Right kidney (tissue), 1 donor: ENCODE results near the gene ZC3H6.
"Not testable (repeated sequence)": the region's sequence is repeated elsewhere in the genome, so short reads cannot be mapped to it uniquely, and the experiment has no call there.

Experiments
- DNase-seq: peaks from one replicate; pipeline ENCODE4 v3.0.0-alpha.2; 2016

Gene ZC3H6

DNA sequence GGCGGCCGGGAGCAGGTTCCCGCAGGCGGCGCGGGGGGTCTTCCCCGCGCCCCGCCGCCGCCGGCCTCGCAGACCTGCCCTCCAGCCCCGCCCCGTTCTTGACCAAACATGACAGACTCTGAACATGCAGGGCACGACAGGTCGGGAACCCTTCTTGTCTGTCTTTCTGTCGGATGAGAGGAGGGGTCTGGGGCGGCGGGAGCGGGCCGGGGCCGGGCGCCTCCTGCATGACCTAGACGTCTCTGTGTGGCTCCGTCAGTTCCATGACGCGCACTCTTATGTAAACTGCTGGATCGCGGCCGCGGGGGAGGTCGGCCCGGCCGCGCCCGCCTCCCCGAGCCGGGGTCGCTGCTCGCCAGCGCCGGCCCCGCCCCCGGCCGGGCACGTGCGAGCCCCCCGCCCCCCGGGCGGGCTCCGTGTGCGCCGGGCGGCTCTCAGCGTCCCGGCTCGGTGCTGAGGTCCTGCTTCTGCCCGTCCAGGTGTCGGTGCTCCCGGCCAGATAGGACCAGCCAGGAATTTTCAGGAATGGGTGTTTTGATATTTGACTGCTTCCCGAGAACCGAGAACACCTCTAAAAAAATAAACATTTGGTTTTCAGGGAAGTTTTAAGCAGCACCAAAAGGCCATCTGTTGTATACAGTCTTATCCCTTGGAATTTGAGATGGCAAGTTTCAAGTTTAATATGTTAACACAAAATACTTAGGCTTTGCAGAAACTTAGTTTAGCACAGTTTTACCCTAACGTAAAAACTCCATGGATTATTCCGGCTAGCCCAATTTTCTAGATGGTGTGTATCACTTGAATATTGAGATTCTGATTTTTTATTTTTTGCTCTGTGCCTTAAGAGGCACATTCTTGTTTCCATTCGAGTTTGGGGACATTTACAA lies 733 bp downstream of the ZC3H6 start:
- DNase-seq: peak; percentile 93

DNA sequence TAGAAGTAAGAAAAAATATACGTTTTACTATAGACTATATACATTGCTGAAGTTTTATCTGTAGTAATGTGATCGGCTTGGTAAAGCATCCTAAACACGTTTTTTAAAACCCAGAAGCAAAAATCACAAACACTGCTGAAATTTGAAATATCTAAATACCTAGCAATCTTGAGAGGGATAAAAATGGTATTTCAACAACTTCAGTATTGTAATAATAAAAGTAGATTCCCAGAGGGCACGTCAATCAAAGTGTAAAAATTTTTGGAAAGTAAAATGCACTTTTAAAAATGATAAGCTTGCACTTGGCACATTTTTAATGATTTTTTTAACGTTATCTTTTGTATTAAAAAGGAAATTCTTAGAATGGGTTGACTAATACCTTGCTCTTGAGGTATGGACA lies 1.6 kb downstream of the ZC3H6 start:
- DNase-seq: no peak

DNA sequence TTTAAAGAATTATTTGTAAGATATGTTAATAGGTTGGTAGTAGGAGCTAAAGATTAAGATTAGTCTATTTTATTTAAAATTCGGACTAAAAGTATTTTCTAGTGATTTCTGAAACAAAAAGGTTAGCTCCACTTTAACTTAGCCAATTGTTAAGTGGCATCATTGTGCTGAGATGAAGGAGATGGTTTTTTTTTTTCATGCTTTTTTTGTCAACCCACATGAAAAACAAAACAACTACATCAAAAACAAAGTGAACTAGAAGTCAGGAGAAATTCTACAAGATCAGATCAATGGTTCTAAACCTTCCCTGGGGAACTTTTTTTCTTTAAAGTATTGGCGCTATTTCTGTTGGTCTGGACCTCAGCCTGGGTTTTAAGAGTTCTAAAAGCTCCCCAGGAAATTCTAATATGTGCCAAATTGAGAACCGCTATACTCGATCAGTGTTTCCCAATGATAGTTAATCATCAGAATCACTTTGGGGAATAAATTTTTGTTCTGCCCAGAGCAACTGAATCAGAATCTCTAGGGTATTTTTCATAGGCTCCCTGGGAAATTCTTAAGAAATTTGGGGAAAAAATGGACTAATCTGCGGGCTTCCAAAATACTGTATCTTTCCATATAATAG lies 2.3 kb downstream of the ZC3H6 start:
- DNase-seq: no peak

GRCh38 chr2:112282066-112282465 lies 6.7 kb downstream of the ZC3H6 start:
- not testable (repeated sequence) for DNase-seq

GRCh38 chr2:112283535-112283934 lies 8.1 kb downstream of the ZC3H6 start:
- not testable (repeated sequence) for DNase-seq

GRCh38 chr2:112290088-112290487 lies 14.7 kb downstream of the ZC3H6 start:
- DNase-seq: no peak

DNA sequence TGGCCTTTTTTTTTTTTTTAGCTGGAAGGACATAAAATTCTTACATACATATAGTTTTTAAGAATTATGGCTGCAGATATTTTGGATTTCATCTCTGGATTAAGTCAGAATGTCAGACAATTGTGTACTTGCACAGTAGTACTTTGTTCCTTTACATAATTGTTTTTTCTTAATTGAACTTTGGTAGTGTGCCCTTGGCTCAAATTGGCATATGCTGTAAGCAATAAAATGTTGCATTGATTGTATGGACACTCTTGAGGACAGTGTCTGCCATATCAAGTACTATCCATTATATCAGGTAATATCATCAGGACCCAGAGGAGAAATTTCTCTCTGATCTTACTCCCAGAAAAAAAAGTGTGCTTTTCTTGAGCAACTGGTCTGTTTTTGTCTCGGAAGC lies 15.3 kb downstream of the ZC3H6 start:
- no peak for DNase-seq

GRCh38 chr2:112293636-112294401 lies 18.4 kb downstream of the ZC3H6 start:
- DNase-seq: no peak

- DNase-seq: no peak
Observed at GRCh38 chr2:112295407-112296078, 20.1 kb downstream of the ZC3H6 start.

DNA sequence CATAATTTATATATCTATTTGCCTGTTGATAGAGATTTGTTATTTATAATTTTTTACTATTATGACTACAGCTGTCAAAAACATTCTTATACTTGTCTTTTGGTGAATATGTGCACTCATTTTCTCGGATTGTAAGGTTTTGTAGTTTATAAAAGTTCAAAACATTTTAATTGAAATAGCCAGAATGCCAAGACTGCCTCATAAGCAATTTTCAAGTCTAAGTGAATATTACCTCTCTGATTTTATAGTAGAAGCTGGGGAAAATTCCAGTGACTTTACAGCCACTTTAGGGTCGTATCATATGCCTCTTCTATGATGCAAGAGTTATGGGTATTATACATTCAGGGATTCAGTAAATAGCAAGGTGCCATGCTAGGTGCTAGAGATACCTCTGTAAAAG lies 21.0 kb downstream of the ZC3H6 start:
- DNase-seq: no peak

DNA sequence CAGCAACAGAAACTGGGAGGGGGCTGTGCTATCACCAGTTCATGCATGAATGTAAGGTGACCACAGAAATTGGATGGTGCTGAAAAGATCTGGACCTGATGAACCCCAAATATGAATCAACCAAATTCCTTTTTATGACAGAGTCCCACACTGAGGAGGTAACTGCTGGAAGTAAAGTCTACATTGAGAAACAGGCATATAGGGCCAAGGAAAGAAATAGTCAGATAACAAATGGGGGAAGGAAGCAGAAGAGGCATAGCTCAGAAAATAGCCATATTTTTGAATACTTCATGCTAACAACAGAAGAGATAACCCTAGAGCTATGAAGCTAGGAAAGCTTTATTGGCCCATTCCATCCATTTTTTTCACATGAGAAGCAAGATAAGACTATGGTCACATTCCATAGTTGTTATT lies 25.8 kb downstream of the ZC3H6 start:
- no peak for DNase-seq

GRCh38 chr2:112301973-112302372 lies 26.6 kb downstream of the ZC3H6 start:
- DNase-seq: no peak

DNA sequence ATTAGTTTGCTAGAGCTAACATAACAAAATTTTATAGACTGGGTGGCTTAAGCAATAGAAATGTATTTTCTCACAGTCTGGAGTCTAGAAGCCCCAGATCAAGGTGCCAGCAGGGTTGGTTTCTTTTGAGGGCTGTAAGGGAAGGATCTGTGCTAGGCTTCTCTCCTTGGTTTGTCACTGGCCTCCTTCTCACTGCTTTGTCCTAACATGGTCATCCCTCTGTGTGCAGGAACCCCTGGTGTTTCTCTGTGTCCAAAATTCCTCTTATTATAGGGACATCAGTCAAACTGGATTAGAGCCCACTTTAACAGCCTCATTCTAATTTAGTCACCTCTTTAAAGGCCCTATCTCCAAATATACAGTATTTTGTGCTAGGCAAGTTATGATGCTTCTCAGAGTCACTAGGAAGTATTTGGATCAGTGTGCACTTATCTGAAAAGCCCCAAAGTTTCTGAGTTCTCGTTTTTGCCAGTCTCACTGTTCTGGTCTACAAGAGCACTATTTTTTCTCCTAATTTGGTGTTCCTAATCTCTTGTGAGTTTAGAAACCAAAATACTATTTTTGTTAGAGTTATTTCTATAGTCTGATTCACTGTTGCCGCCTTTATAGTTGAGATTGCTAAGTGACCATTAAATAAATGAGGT lies 29.0 kb downstream of the ZC3H6 start:
- no peak for DNase-seq

- no peak for DNase-seq
Observed at GRCh38 chr2:112305132-112305531, 29.7 kb downstream of the ZC3H6 start.

DNA sequence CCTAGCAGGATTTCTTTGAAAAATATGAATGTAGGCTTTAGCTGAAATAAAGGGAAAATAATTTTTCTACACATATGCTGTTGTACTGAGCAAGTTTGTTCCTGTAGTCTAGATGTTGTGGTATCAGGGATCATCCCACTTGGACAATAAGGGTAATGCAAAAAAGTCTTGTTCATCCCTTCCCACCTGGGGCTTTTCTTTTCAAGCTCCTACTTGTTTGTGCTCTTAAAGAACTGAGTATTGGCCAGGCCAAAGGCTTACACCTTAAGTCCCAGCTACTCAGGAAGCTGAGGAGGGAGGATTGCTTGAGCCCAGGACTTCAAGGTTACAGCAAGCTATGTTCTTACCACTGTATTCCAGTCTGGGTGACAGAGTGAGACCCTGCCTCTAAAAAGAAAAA lies 35.5 kb downstream of the ZC3H6 start:
- no peak for DNase-seq

DNA sequence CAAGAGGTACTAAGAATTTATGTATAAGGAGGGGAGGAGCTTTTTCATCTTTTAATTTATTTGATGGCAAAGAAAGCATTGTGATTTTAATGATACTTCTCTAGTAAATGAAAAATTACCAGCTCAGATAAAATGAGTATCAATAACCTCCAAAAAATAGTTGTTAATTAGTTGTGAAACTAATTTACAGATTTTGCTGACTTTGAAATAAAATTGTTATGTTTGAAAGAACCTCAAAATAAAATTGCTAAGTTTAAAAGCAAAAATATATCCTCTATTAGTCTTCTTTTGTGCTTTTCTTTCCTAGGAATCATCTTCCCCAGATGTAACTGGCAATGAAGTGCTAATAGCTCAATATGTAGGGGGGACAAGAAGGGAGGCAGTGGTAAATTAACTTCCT lies 36.5 kb downstream of the ZC3H6 start:
- no peak for DNase-seq

DNA sequence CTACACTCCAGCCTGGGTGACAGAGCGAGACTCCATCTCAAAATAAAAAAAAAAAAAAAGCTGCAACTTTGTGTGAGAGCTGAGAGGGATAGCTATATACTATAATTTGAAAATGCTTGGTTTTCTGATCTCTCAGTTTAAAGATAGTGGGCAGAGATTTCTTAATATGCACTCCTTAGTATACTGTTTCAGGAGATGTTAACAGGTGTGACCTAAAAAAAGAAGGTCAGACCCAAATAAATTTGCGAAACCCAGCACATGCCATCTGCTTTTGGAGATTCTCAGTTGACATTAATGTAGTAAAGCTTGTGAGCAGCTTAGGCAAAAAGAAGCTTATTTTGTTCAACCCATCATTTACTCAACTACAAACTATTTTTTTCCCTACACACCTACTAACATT lies 37.4 kb downstream of the ZC3H6 start:
- no peak for DNase-seq

- DNase-seq: no peak
Observed at GRCh38 chr2:112314856-112315255, 39.5 kb downstream of the ZC3H6 start.

GRCh38 chr2:112317303-112318158 lies 42.1 kb downstream of the ZC3H6 start:
- DNase-seq: no peak

DNA sequence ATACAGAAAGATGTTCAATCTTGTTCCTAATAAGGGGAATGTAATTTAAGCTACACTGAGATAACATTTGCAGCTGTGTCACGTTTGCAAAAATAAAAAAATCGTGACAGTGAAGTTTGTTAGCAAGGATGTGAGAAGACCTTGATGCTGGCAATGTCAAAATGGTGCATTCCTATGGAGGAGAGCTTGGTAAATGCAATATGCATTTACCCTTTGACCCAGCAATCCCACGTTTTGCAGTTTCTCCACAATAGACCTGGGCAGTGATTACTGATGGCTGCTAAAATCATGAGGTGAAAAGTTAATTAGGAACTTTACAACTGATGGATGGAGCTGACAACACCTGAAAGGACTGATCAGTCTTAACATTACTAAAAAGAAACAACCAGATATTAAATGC lies 43.1 kb downstream of the ZC3H6 start:
- DNase-seq: no peak
